SK-N-DZ (cell line): Measurements from ENCODE around the gene EFNA5.
A peak's percentile ranks its signal among the peaks of the same experiment; 100 is the strongest.
"Not testable (repeated sequence)": the region's sequence is repeated elsewhere in the genome, so short reads cannot be mapped to it uniquely, and the experiment has no call there.

ENCODE experiments used
- DNase-seq: peaks from one replicate; pipeline ENCODE4 v3.0.0-alpha.2; 2015; ENCODE audit warnings: low spot score

Gene EFNA5

GRCh38 chr5:107494129-107494528 is 176.6 kb downstream of the EFNA5 start:
- DNase-seq, result not testable (repeated sequence)

GRCh38 chr5:107487056-107487542 is 183.6 kb downstream of the EFNA5 start:
- no peak for DNase-seq

- DNase-seq, result no peak
Measured at GRCh38 chr5:107486489-107486888, 184.2 kb downstream of the EFNA5 start.

GRCh38 chr5:107485184-107485583 is 185.6 kb downstream of the EFNA5 start:
- no peak for DNase-seq

- no peak for DNase-seq
Measured at GRCh38 chr5:107484281-107484680, 186.5 kb downstream of the EFNA5 start.

- DNase-seq, result peak; percentile 67
Measured at GRCh38 chr5:107483231-107484024, 187.3 kb downstream of the EFNA5 start.

GRCh38 chr5:107478068-107478641 is 192.6 kb downstream of the EFNA5 start:
- DNase-seq, result no peak

- DNase-seq, result no peak
Measured at GRCh38 chr5:107477492-107477891, 193.2 kb downstream of the EFNA5 start.

GRCh38 chr5:107476783-107477182 is 194.0 kb downstream of the EFNA5 start:
- DNase-seq, result no peak

GRCh38 chr5:107474716-107475489 is 195.8 kb downstream of the EFNA5 start:
- no peak for DNase-seq

- no peak for DNase-seq
Measured at GRCh38 chr5:107474361-107474715, 196.4 kb downstream of the EFNA5 start.

GRCh38 chr5:107472620-107473064 is 198.1 kb downstream of the EFNA5 start:
- DNase-seq, result peak; percentile 83

GRCh38 chr5:107470295-107470582 is 200.5 kb downstream of the EFNA5 start:
- DNase-seq, result no peak

- DNase-seq, result no peak
Measured at GRCh38 chr5:107469485-107470294, 201.0 kb downstream of the EFNA5 start.

GRCh38 chr5:107469064-107469463 is 201.7 kb downstream of the EFNA5 start:
- no peak for DNase-seq

GRCh38 chr5:107468276-107468675 is 202.5 kb downstream of the EFNA5 start:
- no peak for DNase-seq

GRCh38 chr5:107467137-107467932 is 203.4 kb downstream of the EFNA5 start:
- no peak for DNase-seq

GRCh38 chr5:107466233-107466769 is 204.4 kb downstream of the EFNA5 start:
- peak; percentile 50 for DNase-seq

- no peak for DNase-seq
Measured at GRCh38 chr5:107464876-107465275, 205.9 kb downstream of the EFNA5 start.

- DNase-seq, result no peak
Measured at GRCh38 chr5:107464416-107464815, 206.3 kb downstream of the EFNA5 start.

- no peak for DNase-seq
Measured at GRCh38 chr5:107463731-107464130, 207.0 kb downstream of the EFNA5 start.
